Right lobe of liver (tissue), 6 donors: ENCODE results near the gene PIGR. TPM values are rescaled to one million over a fixed set of nuclear protein-coding genes. Genes with fewer than 3 reads are reported as not detected.

Experiments used
- ATAC-seq, 4 donors: fragments of 200-7000 bp; cut with Tn5 transposase; one replicate each; pipeline ENCODE4 v1.9.1; 2020; ENCODE audit warnings: mild to moderate bottlenecking in 4 of 4, moderate library complexity in 4 of 4
- DNase-seq, 3 donors: peaks; one replicate each; pipeline ENCODE4 v3.0.0-alpha.2; 2020
- H3K27ac ChIP-seq, 3 donors: fragments of 200-600 bp; one replicate each; pipeline ENCODE4 v1.8.0; 2022
- H3K27me3 ChIP-seq, 2 donors: fragments of 200-600 bp; one replicate each; pipeline ENCODE4 v1.8.0; 2022
- H3K36me3 ChIP-seq, 4 donors: fragments of 200-600 bp; sonication (generic) in 1 of 4; one replicate each; pipeline versions ENCODE4 v1.5.1 to v1.8.0; 2017 to 2022; ENCODE audit warnings: control low read depth in 1 of 4
- H3K4me1 ChIP-seq, 4 donors: fragments of 200-600 bp; sonication (generic) in 1 of 4; one replicate each; pipeline versions ENCODE4 v1.5.1 to v1.8.0; 2017 to 2022; ENCODE audit warnings: control low read depth in 1 of 4
- H3K4me3 ChIP-seq, 3 donors: fragments of 200-600 bp; one replicate each; pipeline ENCODE4 v1.8.0; 2022
- H3K9me3 ChIP-seq, 4 donors: fragments of 200-600 bp; sonication (generic) in 1 of 4; one replicate each; pipeline versions ENCODE4 v1.5.1 to v1.8.0; 2017 to 2022; ENCODE audit warnings: control low read depth in 1 of 4
- POLR2A ChIP-seq: fragments of 450-650 bp; IDR thresholded peaks from one replicate; pipeline ENCODE4 v1.6.1; 2017; ENCODE audit warnings: antibody characterized with exemption, mild to moderate bottlenecking
- WGBS: methylation state at CpG from one replicate; pipeline ENCODE4 v1.1.6; 2018; ENCODE audit warnings: low coverage, low lambda C conversion rate; ENCODE audit not compliant: insufficient coverage; ENCODE audit errors: missing lambda C conversion rate; 5-methylcytosine and 5-hydroxymethylcytosine counted together
- intact Hi-C, 2 donors: fragments of 100-400 bp; cut with DNase I; formaldehyde crosslinking; loops; one replicate each; pipeline versions ENCODE4 v1.11.2 to v1.14.1; 2022
- long read RNA-seq: library from polyadenylated mRNA; unstranded; transcript quantifications from one replicate; pipeline ENCODE4 v2.0.0, GENCODE V29; 2019
- total RNA-seq, 6 experiments: library from RNA; depleted of rRNA in 2 of 6; stranded (reverse); fragments of >200 nt in 2 of 6; fragmentation: NEBNext Ultra II Directional in 3 of 6; extraction: Animal tissue kit (Norgen Biotek cat#: 25700) in 3 of 6; gene quantifications; one replicate each; pipeline versions ENCODE4 v1.1.0 to v1.2.4, GENCODE V29; 2016 to 2023
- TF ChIP-seq, protein P1 (sequence below), 4 donors: fragments of 200-600 bp in 3 of 4; fragments of 450-650 bp in 1 of 4; IDR thresholded peaks; one replicate each; pipeline versions ENCODE4 v1.5.1 to v1.8.0; 2016 to 2022; ENCODE audit warnings: antibody characterized with exemption in 4 of 4, mild to moderate bottlenecking in 2 of 4
- donor health status: DM: no; HTN: yes; CAD: no.
- donor health status: DM: no; HTN: no; CAD: no.
- donor health status: DM: no; HTN: no; CAD: no.
- donor health status: DM: no; HTN: yes; CAD: no.
- donor health status: DM: no; HTN: yes; CAD: no.

Gene PIGR, protein sequence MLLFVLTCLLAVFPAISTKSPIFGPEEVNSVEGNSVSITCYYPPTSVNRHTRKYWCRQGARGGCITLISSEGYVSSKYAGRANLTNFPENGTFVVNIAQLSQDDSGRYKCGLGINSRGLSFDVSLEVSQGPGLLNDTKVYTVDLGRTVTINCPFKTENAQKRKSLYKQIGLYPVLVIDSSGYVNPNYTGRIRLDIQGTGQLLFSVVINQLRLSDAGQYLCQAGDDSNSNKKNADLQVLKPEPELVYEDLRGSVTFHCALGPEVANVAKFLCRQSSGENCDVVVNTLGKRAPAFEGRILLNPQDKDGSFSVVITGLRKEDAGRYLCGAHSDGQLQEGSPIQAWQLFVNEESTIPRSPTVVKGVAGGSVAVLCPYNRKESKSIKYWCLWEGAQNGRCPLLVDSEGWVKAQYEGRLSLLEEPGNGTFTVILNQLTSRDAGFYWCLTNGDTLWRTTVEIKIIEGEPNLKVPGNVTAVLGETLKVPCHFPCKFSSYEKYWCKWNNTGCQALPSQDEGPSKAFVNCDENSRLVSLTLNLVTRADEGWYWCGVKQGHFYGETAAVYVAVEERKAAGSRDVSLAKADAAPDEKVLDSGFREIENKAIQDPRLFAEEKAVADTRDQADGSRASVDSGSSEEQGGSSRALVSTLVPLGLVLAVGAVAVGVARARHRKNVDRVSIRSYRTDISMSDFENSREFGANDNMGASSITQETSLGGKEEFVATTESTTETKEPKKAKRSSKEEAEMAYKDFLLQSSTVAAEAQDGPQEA
- total RNA-seq, result 100 to 1,000 TPM in 2 of 6 experiments, 10 to 100 TPM in 4; 20.6 to 134 (median 85.1) TPM
- long read RNA-seq, full-length matches to known transcripts, result 4 of 33 reads
- long read RNA-seq, partial matches to known transcripts, result 29 of 33 reads
- long read RNA-seq, other reads (novel, unspliced or antisense), result 0 of 33 reads

DNA sequence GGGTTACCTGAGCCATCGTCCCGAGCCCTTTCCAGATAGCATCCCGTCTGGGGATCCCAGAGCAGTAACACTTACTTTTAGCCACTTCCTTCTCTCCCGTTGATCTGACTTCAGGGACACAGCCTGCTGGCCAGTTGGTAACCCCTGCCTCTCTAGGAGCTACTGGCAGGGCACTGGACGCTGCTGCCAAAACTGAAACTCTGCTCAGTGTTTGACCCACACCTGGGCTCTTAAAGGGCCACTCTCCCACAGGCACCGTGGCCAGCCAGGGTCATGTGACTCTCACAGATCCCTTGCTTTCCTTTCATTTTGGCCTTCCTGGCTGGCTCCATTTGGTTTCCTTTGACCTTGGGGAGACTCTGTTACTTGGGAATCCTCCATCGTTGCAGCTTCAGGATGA is at the start of gene PIGR:
Gene PIGR, minus strand, starts transcription at position 206 of the 400 bp plus-strand sequence. CDS start 5,935 bp downstream, outside the sequence.
- ATAC-seq, result peak; percentile 74 to 86 (median 80)
- WGBS, result 42% methylated on average over 6 of the region's 7 CpGs
- intact Hi-C loops, result no loop called here
- peak within 1 kb of the TSS; percentile 21 to 56 (median 29) for H3K4me3 ChIP-seq
- no peaks in the 10 kb centered on the region for H3K9me3 ChIP-seq
- DNase-seq, result peak; percentile 64 to 86 (median 80)
- H3K27ac ChIP-seq, result peak within 1 kb of the TSS; percentile 34 to 72 (median 37)
- H3K36me3 ChIP-seq, result no peaks in the 10 kb centered on the region
- no peaks in the 10 kb centered on the region for H3K27me3 ChIP-seq
- TF ChIP-seq, protein P1, sequence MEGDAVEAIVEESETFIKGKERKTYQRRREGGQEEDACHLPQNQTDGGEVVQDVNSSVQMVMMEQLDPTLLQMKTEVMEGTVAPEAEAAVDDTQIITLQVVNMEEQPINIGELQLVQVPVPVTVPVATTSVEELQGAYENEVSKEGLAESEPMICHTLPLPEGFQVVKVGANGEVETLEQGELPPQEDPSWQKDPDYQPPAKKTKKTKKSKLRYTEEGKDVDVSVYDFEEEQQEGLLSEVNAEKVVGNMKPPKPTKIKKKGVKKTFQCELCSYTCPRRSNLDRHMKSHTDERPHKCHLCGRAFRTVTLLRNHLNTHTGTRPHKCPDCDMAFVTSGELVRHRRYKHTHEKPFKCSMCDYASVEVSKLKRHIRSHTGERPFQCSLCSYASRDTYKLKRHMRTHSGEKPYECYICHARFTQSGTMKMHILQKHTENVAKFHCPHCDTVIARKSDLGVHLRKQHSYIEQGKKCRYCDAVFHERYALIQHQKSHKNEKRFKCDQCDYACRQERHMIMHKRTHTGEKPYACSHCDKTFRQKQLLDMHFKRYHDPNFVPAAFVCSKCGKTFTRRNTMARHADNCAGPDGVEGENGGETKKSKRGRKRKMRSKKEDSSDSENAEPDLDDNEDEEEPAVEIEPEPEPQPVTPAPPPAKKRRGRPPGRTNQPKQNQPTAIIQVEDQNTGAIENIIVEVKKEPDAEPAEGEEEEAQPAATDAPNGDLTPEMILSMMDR (IDR thresholded peaks at IDR 0.05), result no peak
- TF ChIP-seq POLR2A, result peak; percentile 61
- H3K4me1 ChIP-seq, result peaks cover 0 to 69% (median 22%) of the 10 kb centered on the region in 4 donors

DNA sequence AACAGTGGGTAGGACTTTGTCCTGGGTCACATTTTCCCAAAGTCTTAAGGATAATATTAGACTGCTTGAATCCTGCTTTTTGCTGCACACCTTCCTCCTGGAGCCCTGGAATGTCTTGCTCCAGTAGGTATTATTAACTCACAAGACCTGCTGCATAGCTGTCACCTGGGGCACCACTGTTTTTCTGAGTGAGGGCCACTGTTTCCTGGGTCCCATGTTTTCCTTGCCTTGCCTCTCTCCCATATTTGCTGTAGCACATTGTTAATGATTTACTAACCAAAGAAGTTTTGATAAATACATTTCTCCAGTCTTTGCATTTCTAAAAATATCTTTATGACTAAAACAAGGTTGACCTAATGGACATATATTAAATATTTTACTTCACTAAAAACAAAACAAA is 46.5 kb upstream of the PIGR start:
- H3K4me3 ChIP-seq, result no peak overlapping the region
- H3K36me3 ChIP-seq, result no peaks in the 10 kb centered on the region
- TF ChIP-seq, protein P1 (IDR thresholded peaks at IDR 0.05), result no peak
- no peak overlapping the region for H3K27ac ChIP-seq
- DNase-seq, result no peak
- no peaks in the 10 kb centered on the region for H3K27me3 ChIP-seq
- H3K4me1 ChIP-seq, result peaks cover 0 to 3% (median 0%) of the 10 kb centered on the region in 4 donors
- H3K9me3 ChIP-seq, result no peaks in the 10 kb centered on the region
- intact Hi-C loops, result no loop called here
- peak in 1 of 4 donors; percentile 24 for ATAC-seq

DNA sequence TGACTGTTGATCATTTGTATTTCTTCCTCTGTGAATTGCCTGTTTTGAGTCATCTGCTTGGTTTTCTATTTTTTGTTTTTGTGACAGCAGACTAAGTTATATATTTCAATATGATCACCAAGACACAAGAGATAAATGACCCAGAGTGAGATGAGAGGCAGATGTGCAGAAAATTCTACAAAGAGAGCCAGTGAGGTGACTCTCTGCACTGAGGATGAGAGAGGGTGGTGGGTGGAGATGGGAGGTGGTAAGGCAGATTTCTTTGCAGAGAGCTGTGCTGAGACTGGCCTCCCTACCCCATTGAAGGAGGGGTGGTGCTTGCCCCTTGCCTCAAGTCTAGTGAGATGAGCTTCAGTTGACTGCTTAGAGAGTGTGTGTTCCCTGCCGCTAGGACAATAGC is 41.6 kb upstream of the PIGR start:
- WGBS, result no CpG with 5 or more reads among the region's 1 CpG
- Histone ChIP-seq H3K36me3 (no peaks in the 10 kb centered on the region), H3K9me3 (no peaks in the 10 kb centered on the region), H3K27me3 (no peaks in the 10 kb centered on the region), H3K27ac (no peak overlapping the region), H3K4me1 (peaks cover 0 to 3% (median 0%) of the 10 kb centered on the region in 4 donors), H3K4me3 (no peak overlapping the region)
- TF ChIP-seq POLR2A, result no peak
- TF ChIP-seq, protein P1 (IDR thresholded peaks at IDR 0.05), result no peak
- no peak for DNase-seq
- intact Hi-C loops, result loop anchor here in 1 of 2 donors (10.0 kb wide), 1 partner anchor 243 kb away; no protein-coding TSS in a partner anchor
- no peak for ATAC-seq

- H3K27ac ChIP-seq, result no peak overlapping the region
These were observed 40.6 kb upstream of the PIGR start for GRCh38 chr1:206986885-206987284.

More at GRCh38 chr1:206986885-206987284, 40.6 kb upstream of the PIGR start:
- ATAC-seq, result no peak
- intact Hi-C loops, result loop anchor here in 1 of 2 donors (10.0 kb wide), 1 partner anchor 242 kb away; no protein-coding TSS in a partner anchor
- Histone ChIP-seq H3K4me1 (no peaks in the 10 kb centered on the region), H3K36me3 (no peaks in the 10 kb centered on the region), H3K27me3 (no peaks in the 10 kb centered on the region), H3K9me3 (no peaks in the 10 kb centered on the region), H3K4me3 (no peak overlapping the region)
- 48% methylated on average over 3 of the region's 3 CpGs for WGBS
- no peak for DNase-seq
- TF ChIP-seq POLR2A, result no peak
- TF ChIP-seq, protein P1 (IDR thresholded peaks at IDR 0.05), result no peak
